Ovary (tissue), 9 donors: ENCODE data around the gene CCDC91. TPM values are rescaled to one million over a fixed set of nuclear protein-coding genes. Genes with fewer than 3 reads are reported as not detected.

Source experiments
- DNase-seq, 5 donors: peaks; one replicate each; pipeline ENCODE4 v3.0.0-alpha.2; 2019 to 2020
- H3K27ac ChIP-seq, 2 donors: fragments of 200-600 bp; one replicate each; pipeline versions ENCODE4 v1.5.1 to v1.8.0; 2019 to 2022
- H3K27me3 ChIP-seq: fragments of 200-600 bp; one replicate; pipeline ENCODE4 v1.8.0; 2022
- H3K36me3 ChIP-seq: fragments of 200-600 bp; sonication (generic); one replicate; pipeline ENCODE4 v1.5.1; 2019
- H3K4me1 ChIP-seq: one replicate; pipeline ENCODE4 v1.8.1; 2013; ENCODE audit warnings: mild to moderate bottlenecking, moderate library complexity; ENCODE audit not compliant: insufficient read depth
- H3K4me3 ChIP-seq: fragments of 200-600 bp; sonication (generic); one replicate; pipeline ENCODE4 v1.5.1; 2017
- H3K9me3 ChIP-seq, 2 donors: fragments of 200-600 bp in 1 of 2; sonication (generic) in 1 of 2; one replicate each; pipeline versions ENCODE4 v1.5.1 to v1.8.1; 2013 to 2019; ENCODE audit warnings: mild to moderate bottlenecking in 1 of 2, moderate library complexity in 1 of 2
- CTCF ChIP-seq, 3 donors: fragments of 450-650 bp in 2 of 3; fragments of 200-600 bp in 1 of 3; IDR thresholded peaks; one replicate each; pipeline versions ENCODE4 v1.5.1 to v1.8.0; 2016 to 2022; ENCODE audit warnings: antibody characterized with exemption in 3 of 3, mild to moderate bottlenecking in 1 of 3
- EP300 ChIP-seq: sonication (generic); formaldehyde crosslinking; IDR thresholded peaks from one replicate; pipeline ENCODE4 v1.6.1; 2017; ENCODE audit warnings: antibody characterized with exemption
- POLR2A ChIP-seq: fragments of 450-650 bp; IDR thresholded peaks from one replicate; pipeline ENCODE4 v1.6.1; 2017; ENCODE audit warnings: antibody characterized with exemption, mild to moderate bottlenecking, moderate library complexity
- WGBS, 3 donors: extraction: QIAGEN DNeasy Blood & Tissue Kit in 1 of 3; methylation state at CpG; one replicate each; pipeline versions ENCODE4 v1.1.5 to v1.1.7; 2013 to 2017; 5-methylcytosine and 5-hydroxymethylcytosine counted together
- intact Hi-C, 4 donors: fragments of 100-400 bp; cut with DNase I; formaldehyde crosslinking; loops; one replicate each; pipeline versions ENCODE4 v1.11.0 to v1.15.1; 2022 to 2023
- polyA plus RNA-seq, 2 donors: library from polyadenylated mRNA; stranded (reverse); fragments of 200-250 nt in 1 of 2; fragments of 350-450 nt in 1 of 2; fragmentation: Illumina TruSeq in 1 of 2; extraction: RNeasy Lipid Tissue Mini Kit (QIAGEN cat#74804) in 1 of 2; gene quantifications; one replicate each; pipeline ENCODE4 v1.2.3, GENCODE V29; 2013 to 2014
- total RNA-seq, 7 donors: library from RNA; depleted of rRNA in 2 of 7; stranded (reverse); fragments of >200 nt in 2 of 7; fragmentation: NEBNext Ultra II Directional in 3 of 7; extraction: Animal tissue kit (Norgen Biotek cat#: 25700) in 3 of 7; gene quantifications; one replicate each; pipeline versions ENCODE4 v1.1.0 to v1.2.4, GENCODE V29; 2016 to 2023
- donor health status: DM: no; HTN: no; CAD: no; lungs with moderate emphysema.
- donor health status: DM: no; HTN: no; CAD: no.
- donor health status: Bipolar disorder and iron deficiency.
- donor health status: DM: yes; HTN: yes; CAD: no.
- donor health status: DM: no; HTN: no; CAD: no.
- donor health status: DM: yes; HTN: yes; CAD: no.

Gene CCDC91
- total and polyA plus RNA-seq, 9 donors, result 15.8 to 45.7 (median 36.2) TPM

- Histone ChIP-seq H3K27ac (no peak overlapping the region), H3K36me3 (no peaks in the 10 kb centered on the region), H3K9me3 (no peaks in the 10 kb centered on the region), H3K27me3 (no peaks in the 10 kb centered on the region), H3K4me3 (no peak overlapping the region), H3K4me1 (no peaks in the 10 kb centered on the region)
- DNase-seq, result no peak
- TF ChIP-seq CTCF (IDR thresholded peaks at IDR 0.05), result no peak
- TF ChIP-seq POLR2A, result no peak
- TF ChIP-seq EP300, result no peak
- intact Hi-C loops, result no loop called here
- 0 to 3% (median 0%) methylated on average over 1 of the region's 1 CpG for WGBS, 3 donors
These were observed 225.5 kb downstream of the CCDC91 start for GRCh38 chr12:28415755-28416154.

GRCh38 chr12:28421374-28421773 lies 231.1 kb downstream of the CCDC91 start:
- intact Hi-C loops, result no loop called here

GRCh38 chr12:28424965-28425364 lies 234.7 kb downstream of the CCDC91 start:
- whole genome bisulfite sequencing, 3 donors, result 27 to 33% (median 31%) methylated on average over 3 of the region's 3 CpGs
- Histone ChIP-seq H3K9me3 (no peaks in the 10 kb centered on the region), H3K4me3 (no peak overlapping the region), H3K36me3 (no peaks in the 10 kb centered on the region), H3K27ac (no peak overlapping the region), H3K27me3 (no peaks in the 10 kb centered on the region), H3K4me1 (no peaks in the 10 kb centered on the region)
- TF ChIP-seq EP300, result no peak
- TF ChIP-seq POLR2A, result no peak
- no peak for TF ChIP-seq CTCF (IDR thresholded peaks at IDR 0.05)
- DNase-seq, result peak in 4 of 5 donors; percentile 20 to 28 (median 21)
- intact Hi-C loops, result no loop called here

More at GRCh38 chr12:28421374-28421773, 231.1 kb downstream of the CCDC91 start:
- DNase-seq, result no peak
- Histone ChIP-seq H3K36me3 (no peaks in the 10 kb centered on the region), H3K4me3 (no peak overlapping the region), H3K27ac (no peak overlapping the region), H3K27me3 (no peaks in the 10 kb centered on the region), H3K4me1 (no peaks in the 10 kb centered on the region), H3K9me3 (no peaks in the 10 kb centered on the region)
- TF ChIP-seq POLR2A, result no peak
- no peak for TF ChIP-seq EP300
- TF ChIP-seq CTCF (IDR thresholded peaks at IDR 0.05), result no peak
- WGBS, 3 donors, result 97 to 100% (median 98%) methylated on average over 1 of the region's 1 CpG

- intact Hi-C loops, result no loop called here
- Histone ChIP-seq H3K4me1 (no peaks in the 10 kb centered on the region), H3K4me3 (no peak overlapping the region), H3K27ac (no peak overlapping the region), H3K27me3 (no peaks in the 10 kb centered on the region), H3K9me3 (no peaks in the 10 kb centered on the region), H3K36me3 (no peaks in the 10 kb centered on the region)
- DNase-seq, result no peak
- no peak for TF ChIP-seq EP300
- TF ChIP-seq CTCF (IDR thresholded peaks at IDR 0.05), result no peak
- no peak for TF ChIP-seq POLR2A
These were observed 235.3 kb downstream of the CCDC91 start for GRCh38 chr12:28425526-28425925.
